GM10248 (cell line): ENCODE data around the gene IGF2R.

ENCODE experiments used
- CTCF ChIA-PET: fragments of 300-600 bp; sonication (Branson Sonifier 250); formaldehyde crosslinking; extraction: SDS; loops from one replicate; lab custom pipeline; 2021; ENCODE audit warnings: antibody characterized with exemption; lab: Yijun Ruan, JAX
- POLR2A ChIA-PET: fragments of 350-650 bp; sonication (Branson Sonifier 250); formaldehyde crosslinking; extraction: SDS; loops from one replicate; lab custom pipeline; 2020; ENCODE audit warnings: antibody characterized with exemption; lab: Yijun Ruan, JAX
- DNase-seq: peaks from one replicate; pipeline ENCODE4 v3.0.0; 2012; ENCODE audit errors: extremely low spot score
- CTCF ChIP-seq: IDR thresholded peaks from 2 replicates; pipeline ENCODE4 v1.5.1; 2012; ENCODE audit warnings: mild to moderate bottlenecking, low read depth; ENCODE audit errors: extremely low read depth, missing control alignments, control extremely low read depth

IGF2R gene

GRCh38 chr6:160002882-160003281, 34.0 kb downstream of the IGF2R start:
- TF ChIP-seq CTCF = no peak
- DNase-seq = no peak
- CTCF ChIA-PET = interaction anchor here (1.0 to 1.8 kb wide), 4 partner anchors 12 to 30 kb away, joined by 3 to 11 read pairs (median 4); no protein-coding TSS in a partner anchor
- POLR2A ChIA-PET = interaction anchor here (0.6 to 1.3 kb wide), 2 partner anchors 13 to 149 kb away, joined by 4 read pairs; no protein-coding TSS in a partner anchor

GRCh38 chr6:160004018-160004417, 35.1 kb downstream of the IGF2R start:
- CTCF ChIA-PET = interaction anchor here (1.5 kb wide), 1 partner anchor 36 kb away, joined by 3 read pairs; no protein-coding TSS in a partner anchor
- DNase-seq = no peak
- no peak for TF ChIP-seq CTCF
- POLR2A ChIA-PET = interaction anchor here (1.3 kb wide), 1 partner anchor 14 kb away, joined by 4 read pairs; no protein-coding TSS in a partner anchor

- TF ChIP-seq CTCF = no peak
- DNase-seq = no peak
- ChIA-PET POLR2A (interaction anchor here (1.3 kb wide), 1 partner anchor 15 kb away, joined by 4 read pairs; no protein-coding TSS in a partner anchor), CTCF (interaction anchor here (1.5 kb wide), 1 partner anchor 35 kb away, joined by 3 read pairs; no protein-coding TSS in a partner anchor)
Measured at GRCh38 chr6:160004419-160005175, 35.7 kb downstream of the IGF2R start.

- CTCF ChIA-PET = interaction anchor here (1.5 kb wide), 1 partner anchor 35 kb away, joined by 3 read pairs; no protein-coding TSS in a partner anchor
- POLR2A ChIA-PET = no interaction called here
- TF ChIP-seq CTCF = no peak
- no peak for DNase-seq
Measured at GRCh38 chr6:160005211-160005610, 36.3 kb downstream of the IGF2R start.

GRCh38 chr6:160005861-160006540, 37.1 kb downstream of the IGF2R start:
- ChIA-PET CTCF (no interaction called here), POLR2A (no interaction called here)
- no peak for TF ChIP-seq CTCF
- DNase-seq = no peak

- no peak for TF ChIP-seq CTCF
- ChIA-PET POLR2A (no interaction called here), CTCF (no interaction called here)
- no peak for DNase-seq
Measured at GRCh38 chr6:160007145-160007544, 38.3 kb downstream of the IGF2R start.
